HG02678 (cell line): Measurements from ENCODE around the gene FIBCD1.

Experiments used
- ATAC-seq: cut with Tn5 transposase; IDR thresholded peaks from one replicate; pipeline ENCODE4 v1.9.1; 2021; ENCODE audit warnings: mild to moderate bottlenecking, moderate library complexity; ENCODE audit not compliant: unreplicated experiment

FIBCD1 gene

GRCh38 chr9:130937146-130938076 lies 1.6 kb downstream of the FIBCD1 start:
- ATAC-seq, result no peak

GRCh38 chr9:130936285-130937117 lies 2.5 kb downstream of the FIBCD1 start:
- ATAC-seq, result no peak

DNA sequence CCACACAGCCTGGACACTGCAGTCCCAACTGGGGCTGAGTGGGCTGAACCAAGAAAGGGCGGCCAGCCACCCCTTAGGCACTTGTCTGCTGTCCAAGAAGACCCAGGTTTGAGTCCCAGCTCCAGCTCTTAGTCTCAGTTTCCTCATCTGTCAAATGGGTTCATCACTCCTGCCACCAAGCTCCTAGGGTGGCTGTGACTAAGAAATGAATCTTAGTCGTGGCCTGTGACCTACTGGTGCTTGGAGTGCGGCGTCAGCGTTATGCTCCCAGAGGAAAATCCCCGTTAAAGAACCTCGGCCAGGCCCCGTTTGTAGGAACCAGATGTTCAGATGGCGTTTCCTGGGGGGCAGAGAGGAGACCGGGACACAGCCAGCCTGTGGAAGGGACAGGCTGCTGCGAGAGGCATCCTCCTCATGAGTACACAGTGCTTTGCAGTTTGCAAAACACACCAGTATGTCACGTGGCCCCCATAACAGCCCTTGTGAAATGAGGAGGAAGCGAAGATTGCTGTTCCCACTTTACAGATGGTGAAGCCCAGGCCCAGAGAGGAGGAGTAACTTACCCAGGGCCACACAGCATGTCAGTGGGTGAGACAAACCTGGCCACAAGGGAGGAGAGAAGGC lies 3.3 kb downstream of the FIBCD1 start:
- no peak for ATAC-seq

DNA sequence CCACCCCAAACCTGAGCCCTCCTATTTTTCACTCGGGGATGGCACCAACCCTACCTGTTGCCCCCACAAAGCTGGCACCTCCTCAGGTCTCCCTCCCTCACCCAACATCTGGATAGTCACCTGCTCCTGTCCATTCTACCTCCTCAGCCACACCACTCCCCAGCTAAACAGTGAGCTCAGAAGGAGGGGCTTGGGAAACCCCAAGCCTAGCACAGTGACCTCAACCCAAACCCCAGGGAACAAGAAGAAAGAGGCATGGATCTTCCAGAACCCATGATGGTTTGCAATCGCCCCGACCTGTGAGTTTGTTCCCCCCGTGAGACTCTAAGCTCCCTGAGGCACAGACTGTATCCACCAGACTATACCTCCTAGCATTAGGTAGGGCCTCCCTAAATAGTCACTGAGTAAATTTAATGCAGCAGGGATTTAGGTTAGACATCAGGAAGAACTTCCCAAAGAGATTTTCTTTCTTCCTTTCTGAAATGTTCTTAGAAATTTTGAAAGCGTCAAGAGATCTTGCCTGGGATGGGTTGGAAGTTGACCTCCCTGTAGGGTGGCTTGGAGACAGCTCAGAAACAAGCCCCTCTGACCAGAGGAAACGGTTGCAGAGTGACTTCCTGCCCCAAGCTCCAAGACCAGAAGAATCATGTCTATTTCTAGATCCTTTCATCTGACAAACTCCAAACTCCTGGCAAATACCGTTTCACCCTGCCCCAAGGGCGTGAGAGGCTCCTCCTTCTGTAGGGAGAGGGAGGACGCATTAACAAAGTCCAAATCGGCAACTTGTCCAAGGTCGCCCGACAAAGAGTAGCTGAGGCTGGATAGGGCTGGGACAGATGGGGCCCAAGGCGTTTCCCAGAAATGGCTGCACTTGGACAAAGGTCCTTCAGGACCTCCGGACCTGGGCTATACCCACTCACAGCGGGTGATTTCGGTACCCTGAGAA lies 4.1 kb downstream of the FIBCD1 start:
- no peak for ATAC-seq

- no peak for ATAC-seq
Measured at GRCh38 chr9:130934246-130934645, 4.8 kb downstream of the FIBCD1 start.

DNA sequence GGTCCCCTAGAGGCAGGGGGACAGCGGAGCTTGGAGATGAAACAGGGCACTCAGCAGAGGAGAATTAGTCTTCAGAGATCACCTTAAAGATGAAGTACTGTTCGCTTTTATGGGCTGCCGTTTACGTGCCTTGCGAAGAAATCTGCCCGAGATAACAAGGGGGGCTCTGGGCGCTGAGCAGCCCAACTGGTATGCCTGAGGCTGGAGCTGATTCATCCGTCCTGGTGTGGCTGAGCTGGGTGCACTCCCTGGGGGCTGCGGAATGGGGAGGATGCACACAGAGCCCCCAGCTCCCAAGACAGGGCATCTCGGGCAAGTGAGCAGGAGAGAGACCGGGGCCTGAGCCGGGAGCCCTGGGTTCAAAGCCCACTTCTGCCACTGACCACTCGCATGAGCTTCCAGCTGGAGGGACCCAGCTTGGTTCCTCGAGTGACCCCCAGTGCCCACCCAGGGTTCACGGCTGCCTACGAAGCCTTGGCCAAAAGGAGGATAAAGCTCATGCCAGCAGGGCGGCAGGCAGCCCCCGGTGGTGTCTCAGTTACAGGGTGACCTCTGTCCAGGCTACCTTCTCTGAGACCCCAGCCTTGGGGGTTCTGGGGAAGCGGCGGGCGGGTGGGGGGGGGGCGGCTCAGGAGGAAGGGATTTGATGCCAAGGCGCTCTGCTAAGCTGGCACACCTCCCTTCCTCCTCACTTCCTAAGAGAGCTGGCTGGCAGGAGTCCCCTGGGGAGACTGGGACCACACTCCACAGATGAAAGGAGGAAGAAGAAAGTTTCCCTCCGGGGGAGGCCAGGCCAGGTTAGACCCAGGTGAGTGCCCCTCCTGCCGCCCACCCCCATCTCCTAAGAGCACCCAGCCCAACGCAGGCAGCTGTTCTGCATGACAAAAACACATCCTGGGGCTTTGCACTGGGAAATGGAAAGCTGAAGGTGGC lies 5.7 kb downstream of the FIBCD1 start:
- ATAC-seq, result no peak

GRCh38 chr9:130932255-130933079 lies 6.6 kb downstream of the FIBCD1 start:
- ATAC-seq, result no peak

DNA sequence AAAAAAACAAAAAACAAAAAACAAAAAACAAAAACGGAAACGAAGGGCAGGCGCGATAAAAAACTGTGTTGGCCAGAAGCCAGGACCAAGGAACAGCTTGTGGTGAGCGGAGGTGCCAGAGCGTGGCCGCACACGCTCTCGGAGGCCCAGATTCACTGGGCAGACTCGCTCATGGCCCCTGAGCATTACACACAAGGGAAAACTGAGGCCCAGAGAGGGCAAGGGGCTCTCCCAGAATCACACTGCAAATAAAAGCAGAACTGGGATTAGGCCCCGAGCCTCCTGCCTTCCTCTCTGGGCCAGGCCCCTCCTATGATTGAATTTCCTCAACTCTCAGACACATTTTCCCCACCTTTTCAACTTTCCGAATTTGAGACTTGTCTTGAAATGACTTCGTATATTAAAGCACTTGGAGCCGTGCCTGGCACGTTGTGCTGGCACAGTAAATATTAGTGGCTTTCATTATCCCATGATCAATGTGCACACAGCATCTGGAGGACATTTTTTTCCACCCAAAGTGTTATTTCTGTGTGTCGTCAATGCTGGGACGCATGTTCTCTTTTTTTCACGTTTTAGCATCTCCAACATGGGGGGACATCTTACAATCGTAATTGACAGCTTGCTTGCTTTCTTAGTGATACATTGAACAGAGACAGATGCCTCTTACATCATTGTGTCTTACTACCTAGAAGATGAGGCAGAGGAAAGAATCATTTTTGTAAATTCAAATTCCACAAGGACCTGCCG lies 7.4 kb downstream of the FIBCD1 start:
- ATAC-seq, result no peak

DNA sequence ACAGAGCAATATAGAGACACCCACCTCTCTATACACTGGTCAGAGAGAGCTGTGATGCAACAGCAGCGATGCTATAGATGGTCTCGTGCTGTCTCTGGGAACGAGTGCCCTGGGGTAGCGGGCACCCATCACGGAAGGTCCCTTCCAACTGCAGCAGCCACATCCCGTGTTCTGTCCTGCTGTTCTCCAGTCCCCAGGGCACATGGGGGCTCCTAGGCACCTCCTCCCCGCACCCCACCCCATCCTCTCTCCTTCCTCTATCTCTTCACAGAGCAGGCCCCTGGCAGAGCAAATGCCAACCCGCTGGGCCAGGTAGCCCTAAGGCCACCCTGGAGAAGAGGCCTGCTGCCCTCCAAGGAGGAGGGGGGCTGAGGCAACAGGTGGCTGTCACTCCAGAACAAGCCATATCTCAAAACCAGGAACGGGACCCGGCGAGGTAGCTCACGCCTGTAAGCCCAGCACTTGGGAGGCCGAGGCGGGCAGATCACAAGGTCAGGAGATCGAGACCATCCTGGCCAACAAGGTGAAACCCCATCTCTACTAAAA lies 8.2 kb downstream of the FIBCD1 start:
- no peak for ATAC-seq

GRCh38 chr9:130930132-130930803 lies 8.8 kb downstream of the FIBCD1 start:
- no peak for ATAC-seq

DNA sequence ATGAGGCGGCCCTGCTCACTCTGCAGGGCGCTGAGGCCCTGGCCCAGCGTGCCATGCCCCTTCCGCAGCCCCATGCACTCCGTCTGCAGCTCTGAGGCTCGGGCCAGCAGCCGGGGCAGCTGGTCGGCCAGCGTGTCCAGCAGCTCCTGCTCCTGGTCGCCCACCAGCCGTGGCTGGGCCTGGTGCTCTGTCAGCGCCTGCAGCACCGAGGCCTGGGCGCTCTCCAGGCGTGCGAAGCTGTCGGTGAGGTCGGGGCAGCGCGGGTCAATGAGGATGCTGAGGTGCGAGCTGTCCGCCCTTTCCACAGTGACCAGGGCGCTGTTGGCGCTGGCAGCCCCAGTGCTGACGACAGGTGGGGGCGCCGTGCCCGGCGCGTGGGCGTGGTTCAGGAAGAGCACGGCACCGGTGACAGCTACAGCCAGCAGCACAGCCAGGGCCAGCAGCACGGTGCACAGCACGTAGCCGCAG lies 9.4 kb downstream of the FIBCD1 start:
- ATAC-seq, result no peak

- no peak for ATAC-seq
Measured at GRCh38 chr9:130927995-130928900, 10.8 kb downstream of the FIBCD1 start.

DNA sequence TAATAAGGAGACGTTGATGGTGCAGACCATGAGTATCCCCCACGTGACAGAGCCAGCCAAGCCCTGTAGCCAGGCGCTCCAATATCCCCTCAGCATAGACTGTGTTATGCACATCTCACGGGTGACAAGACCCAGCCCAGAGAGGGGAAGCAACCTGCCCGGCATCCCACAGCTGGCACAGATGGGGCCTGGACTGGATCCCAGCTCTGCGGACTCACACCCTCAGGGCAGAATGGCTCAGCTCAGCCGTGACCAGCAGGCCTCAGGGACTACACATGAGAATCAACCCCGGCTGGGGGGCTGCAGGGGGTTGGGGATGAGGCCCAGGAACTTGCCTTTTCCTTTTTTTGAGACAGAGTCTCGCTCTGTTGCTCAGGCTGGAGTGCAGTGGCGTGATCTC lies 11.7 kb downstream of the FIBCD1 start:
- ATAC-seq, result no peak

GRCh38 chr9:130925050-130925678 lies 13.9 kb downstream of the FIBCD1 start:
- no peak for ATAC-seq

DNA sequence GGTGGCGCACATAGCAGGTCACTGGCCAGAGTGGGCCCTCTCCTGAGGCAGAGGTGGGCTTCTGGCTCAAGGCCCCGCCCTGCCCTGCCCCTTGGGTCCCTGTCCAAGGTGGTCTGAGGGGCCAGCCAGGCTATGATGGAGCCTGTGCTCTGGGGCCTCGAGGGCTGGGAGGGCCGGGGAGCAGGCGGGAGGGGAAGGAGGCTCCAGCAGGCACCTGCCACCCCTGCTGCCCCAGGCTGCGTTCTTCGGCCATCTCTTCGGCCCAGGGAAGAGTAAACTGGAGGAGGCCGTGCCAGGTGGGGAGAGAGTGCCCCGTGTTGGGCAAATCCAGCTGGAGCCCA lies 14.6 kb downstream of the FIBCD1 start:
- no peak for ATAC-seq
